Esophagus muscularis mucosa (tissue), 4 donors: Measurements from ENCODE around the gene BAMBI.

Experiments used
- CTCF ChIP-seq, 3 experiments: fragments of 200-600 bp in 2 of 3; fragments of 450-650 bp in 1 of 3; sonication (generic) in 2 of 3; IDR thresholded peaks; one replicate each; pipeline ENCODE4 v1.5.1; 2017 to 2019; ENCODE audit warnings: antibody characterized with exemption in 3 of 3, mild to moderate bottlenecking in 2 of 3, moderate library complexity in 1 of 3
- EP300 ChIP-seq: sonication (generic); formaldehyde crosslinking; IDR thresholded peaks from one replicate; pipeline ENCODE4 v1.6.1; 2017; ENCODE audit warnings: antibody characterized with exemption
- POLR2A ChIP-seq: fragments of 450-650 bp; IDR thresholded peaks from one replicate; pipeline ENCODE4 v1.6.1; 2017; ENCODE audit warnings: antibody characterized with exemption, moderate library complexity, mild to moderate bottlenecking, low read depth
- POLR2AphosphoS5 ChIP-seq, 2 donors: sonication (generic); formaldehyde crosslinking; IDR thresholded peaks; one replicate each; pipeline ENCODE4 v1.6.1; 2017; ENCODE audit warnings: antibody characterized with exemption in 2 of 2

- TF ChIP-seq POLR2AphosphoS5 (IDR thresholded peaks at IDR 0.05) (no peak), CTCF (IDR thresholded peaks at IDR 0.05) (no peak), EP300 (no peak), POLR2A (no peak)
These were observed 24.6 kb upstream of the BAMBI start for GRCh38 chr10:28652703-28653102.
